Psoas muscle (tissue), 8 donors: ENCODE data around the gene MRPL40. TPM values are rescaled to one million over a fixed set of nuclear protein-coding genes. Genes with fewer than 3 reads are reported as not detected.

ENCODE experiments used
- ATAC-seq, 4 donors: fragments of 200-7000 bp; cut with Tn5 transposase; one replicate each; pipeline ENCODE4 v1.9.1; 2020; ENCODE audit warnings: moderate library complexity in 3 of 4, mild to moderate bottlenecking in 2 of 4
- DNase-seq, 2 donors: peaks; one replicate each; pipeline ENCODE4 v3.0.0-alpha.2; 2020
- H3K27ac ChIP-seq: fragments of 200-600 bp; one replicate; pipeline ENCODE4 v1.8.0; 2022
- H3K27me3 ChIP-seq, 3 donors: fragments of 200-600 bp in 1 of 3; one replicate each; pipeline versions ENCODE4 v1.6.1 to v1.8.0; 2013 to 2022; ENCODE audit warnings: low read length in 2 of 3, mild to moderate bottlenecking in 2 of 3, moderate library complexity in 1 of 3; ENCODE audit not compliant: insufficient read depth in 3 of 3
- H3K36me3 ChIP-seq, 2 donors: fragments of 200-600 bp in 1 of 2; one replicate each; pipeline versions ENCODE4 v1.6.1 to v1.8.0; 2013 to 2022; ENCODE audit warnings: low read depth in 1 of 2, mild to moderate bottlenecking in 1 of 2, moderate library complexity in 1 of 2; ENCODE audit not compliant: insufficient read depth in 1 of 2
- H3K4me1 ChIP-seq: fragments of 200-600 bp; one replicate; pipeline ENCODE4 v1.8.0; 2022
- H3K4me3 ChIP-seq: fragments of 200-600 bp; one replicate; pipeline ENCODE4 v1.8.0; 2022; ENCODE audit warnings: mild to moderate bottlenecking
- H3K9me3 ChIP-seq: fragments of 200-600 bp; one replicate; pipeline ENCODE4 v1.8.0; 2022
- CTCF ChIP-seq: fragments of 200-600 bp; IDR thresholded peaks from one replicate; pipeline ENCODE4 v1.8.0; 2022; ENCODE audit warnings: antibody characterized with exemption
- WGBS, 3 donors: extraction: QIAGEN DNeasy Blood & Tissue Kit; methylation state at CpG; one replicate each; pipeline versions ENCODE4 v1.1.6 to v1.1.7; 2013; 5-methylcytosine and 5-hydroxymethylcytosine counted together
- intact Hi-C, 2 donors: fragments of 100-400 bp; cut with DNase I; formaldehyde crosslinking; loops; one replicate each; pipeline versions ENCODE4 v1.11.0 to v1.14.2; 2022
- polyA plus RNA-seq, 3 donors: library from polyadenylated mRNA; stranded (reverse); fragments of 200-250 nt; gene quantifications; one replicate each; pipeline ENCODE4 v1.2.3, GENCODE V29; 2013
- total RNA-seq, 4 donors: library from RNA; stranded (reverse); fragmentation: NEBNext Ultra II Directional in 2 of 4; extraction: Animal tissue kit (Norgen Biotek cat#: 25700) in 2 of 4; gene quantifications; one replicate each; pipeline versions ENCODE4 v1.2.1 to v1.2.4, GENCODE V29; 2021 to 2023
- donor health status: healthy with polysubstance abuse.
- donor health status: DM: no; HTN: no; CAD: no; lungs with moderate emphysema.
- donor health status: Bipolar disorder and iron deficiency.
- donor health status: healthy.
- donor health status: DM: yes; HTN: yes; CAD: no.
- donor health status: DM: no; HTN: no; CAD: no.
- donor health status: DM: no; HTN: no; CAD: no.
- donor health status: DM: yes; HTN: yes; CAD: no.

Gene MRPL40
- total and polyA plus RNA-seq, 7 donors = 45.8 to 78.6 (median 60.1) TPM

- 94 to 97% (median 94%) methylated on average over 4 of the region's 4 CpGs for WGBS, 3 donors
- ATAC-seq = no peak
- DNase-seq = no peak
- no peak overlapping the region for H3K27ac ChIP-seq
- no peaks in the 10 kb centered on the region for H3K4me1 ChIP-seq
- H3K4me3 ChIP-seq = no peak overlapping the region
- intact Hi-C loops = no loop called here
- peaks cover 14 to 77% of the 10 kb centered on the region in 2 donors for H3K36me3 ChIP-seq
- no peaks in the 10 kb centered on the region for H3K9me3 ChIP-seq
- no peak for TF ChIP-seq CTCF
- no peaks in the 10 kb centered on the region for H3K27me3 ChIP-seq
Measured at GRCh38 chr22:19405133-19405532, 27.2 kb upstream of the MRPL40 start.

- Histone ChIP-seq H3K4me1 (no peaks in the 10 kb centered on the region), H3K27ac (no peak overlapping the region), H3K4me3 (no peak overlapping the region), H3K27me3 (no peaks in the 10 kb centered on the region), H3K36me3 (peaks cover 14 to 74% of the 10 kb centered on the region in 2 donors), H3K9me3 (no peaks in the 10 kb centered on the region)
- intact Hi-C loops = no loop called here
- 94 to 98% (median 97%) methylated on average over 8 of the region's 8 CpGs for WGBS, 3 donors
- no peak for ATAC-seq
- TF ChIP-seq CTCF = no peak
- DNase-seq = no peak
Measured at GRCh38 chr22:19405652-19406051, 26.7 kb upstream of the MRPL40 start.

GRCh38 chr22:19406281-19406811, 26.0 kb upstream of the MRPL40 start:
- 84 to 95% (median 91%) methylated on average over 3 of the region's 3 CpGs for WGBS, 3 donors
- no peaks in the 10 kb centered on the region for H3K27me3 ChIP-seq

GRCh38 chr22:19406846-19407245, 25.5 kb upstream of the MRPL40 start:
- Histone ChIP-seq H3K4me3 (no peak overlapping the region), H3K36me3 (peaks cover 14 to 67% of the 10 kb centered on the region in 2 donors), H3K27me3 (no peaks in the 10 kb centered on the region), H3K4me1 (peaks cover 8% of the 10 kb centered on the region), H3K27ac (no peak overlapping the region), H3K9me3 (no peaks in the 10 kb centered on the region)
- ATAC-seq = peak in 1 of 4 donors; percentile 22
- no peak for DNase-seq
- TF ChIP-seq CTCF = no peak
- WGBS, 3 donors = 83 to 89% (median 84%) methylated on average over 4 of the region's 4 CpGs
- intact Hi-C loops = no loop called here

More at GRCh38 chr22:19406281-19406811, 26.0 kb upstream of the MRPL40 start:
- Histone ChIP-seq H3K27ac (no peak overlapping the region), H3K4me3 (no peak overlapping the region), H3K4me1 (peaks cover 6% of the 10 kb centered on the region), H3K9me3 (no peaks in the 10 kb centered on the region), H3K36me3 (peaks cover 14 to 72% of the 10 kb centered on the region in 2 donors)
- intact Hi-C loops = no loop called here
- DNase-seq (no peak), ATAC-seq (no peak)
- TF ChIP-seq CTCF = no peak
